Measurements from ENCODE around the gene PAK6. TPM values are rescaled to one million over a fixed set of nuclear protein-coding genes. Genes with fewer than 3 reads are reported as not detected.

The PAK6 gene
- total RNA-seq, 1 donor from 2014 or later = 7.1 TPM

GRCh38 chr15:40292246-40292645 lies 53.4 kb downstream of the PAK6 start:
- TF ChIP-seq, protein P1, sequence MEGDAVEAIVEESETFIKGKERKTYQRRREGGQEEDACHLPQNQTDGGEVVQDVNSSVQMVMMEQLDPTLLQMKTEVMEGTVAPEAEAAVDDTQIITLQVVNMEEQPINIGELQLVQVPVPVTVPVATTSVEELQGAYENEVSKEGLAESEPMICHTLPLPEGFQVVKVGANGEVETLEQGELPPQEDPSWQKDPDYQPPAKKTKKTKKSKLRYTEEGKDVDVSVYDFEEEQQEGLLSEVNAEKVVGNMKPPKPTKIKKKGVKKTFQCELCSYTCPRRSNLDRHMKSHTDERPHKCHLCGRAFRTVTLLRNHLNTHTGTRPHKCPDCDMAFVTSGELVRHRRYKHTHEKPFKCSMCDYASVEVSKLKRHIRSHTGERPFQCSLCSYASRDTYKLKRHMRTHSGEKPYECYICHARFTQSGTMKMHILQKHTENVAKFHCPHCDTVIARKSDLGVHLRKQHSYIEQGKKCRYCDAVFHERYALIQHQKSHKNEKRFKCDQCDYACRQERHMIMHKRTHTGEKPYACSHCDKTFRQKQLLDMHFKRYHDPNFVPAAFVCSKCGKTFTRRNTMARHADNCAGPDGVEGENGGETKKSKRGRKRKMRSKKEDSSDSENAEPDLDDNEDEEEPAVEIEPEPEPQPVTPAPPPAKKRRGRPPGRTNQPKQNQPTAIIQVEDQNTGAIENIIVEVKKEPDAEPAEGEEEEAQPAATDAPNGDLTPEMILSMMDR (conservative IDR thresholded peaks at IDR 0.05; ENCODE audit: low read depth, low read length) = no peak
- no peak overlapping the region for H3K4me3 ChIP-seq (ENCODE audit: low read depth, low read length)
- no peak for DNase-seq (ENCODE audit: low read depth)

DNA sequence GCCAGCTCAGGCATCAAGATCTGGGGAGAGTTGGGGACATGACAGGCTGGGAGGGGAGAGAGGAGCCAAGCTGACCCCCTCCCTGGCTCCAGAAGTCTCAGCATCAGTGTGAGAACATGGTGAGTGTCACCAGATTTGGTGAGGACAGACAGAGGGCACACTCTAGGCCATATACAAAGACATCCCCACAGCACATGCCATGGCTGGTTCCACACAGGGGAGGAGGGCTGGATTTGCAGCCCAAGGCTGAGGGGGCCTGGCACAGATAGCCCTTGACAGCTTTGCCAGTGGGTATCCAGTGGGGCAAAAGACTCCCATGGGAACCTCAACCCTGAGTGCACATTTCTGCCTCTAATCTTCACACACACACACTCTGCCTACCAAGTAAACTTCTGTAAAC lies 54.1 kb downstream of the PAK6 start:
- TF ChIP-seq, protein P1 (conservative IDR thresholded peaks at IDR 0.05; ENCODE audit: low read depth, low read length) = no peak
- no peak overlapping the region for H3K4me3 ChIP-seq (ENCODE audit: low read depth, low read length)
- no peak for DNase-seq (ENCODE audit: low read depth)

DNA sequence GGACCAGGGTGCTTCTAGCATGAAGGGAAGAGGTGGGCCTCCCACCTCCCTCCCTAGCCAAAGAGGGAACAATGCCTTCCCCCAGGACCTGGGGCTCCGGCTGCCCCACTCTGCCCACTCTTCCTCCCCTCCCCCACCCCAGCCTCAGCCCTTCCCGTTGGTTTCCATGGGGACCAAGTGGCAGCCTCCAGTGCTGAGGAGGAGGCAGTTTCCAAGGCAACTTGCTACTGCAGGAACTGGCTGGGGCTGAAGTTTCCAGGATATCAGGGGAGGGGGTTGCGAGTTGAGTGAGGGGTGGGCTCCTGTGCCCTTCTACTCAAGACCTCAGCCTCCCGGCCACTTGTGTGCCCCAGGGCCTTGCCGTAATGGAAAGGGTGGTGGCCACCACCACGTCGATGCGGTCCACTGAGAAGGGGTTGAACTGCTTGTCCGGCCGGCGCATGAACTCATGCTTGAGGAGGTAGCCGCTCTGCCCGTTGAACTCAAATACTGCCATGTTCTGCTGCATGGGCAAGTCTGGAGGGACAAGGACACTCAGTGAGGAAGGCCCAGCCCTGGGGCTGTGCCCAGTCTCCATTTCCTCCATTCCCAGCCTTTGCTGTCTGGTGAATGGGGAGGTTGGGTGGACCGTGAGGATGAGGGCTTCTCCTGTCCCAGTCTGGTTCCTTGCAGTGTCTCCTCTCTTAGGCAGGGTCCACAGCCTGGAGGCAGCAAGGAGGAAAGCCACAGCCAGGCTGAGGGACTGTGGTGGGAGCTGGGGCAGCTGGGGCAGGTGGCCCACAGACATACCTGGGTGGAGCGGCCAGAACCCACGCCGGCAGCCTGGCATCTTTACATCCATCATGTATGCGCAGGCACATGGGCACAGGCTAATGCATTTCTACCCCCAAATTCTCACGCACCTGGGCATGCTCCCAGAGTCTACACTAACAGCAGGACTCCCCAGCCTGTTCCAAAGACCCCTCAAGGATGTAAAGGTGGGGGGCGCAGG lies 55.3 kb downstream of the PAK6 start:
- no peak for DNase-seq (ENCODE audit: low read depth)
- TF ChIP-seq, protein P1 (conservative IDR thresholded peaks at IDR 0.05; ENCODE audit: low read depth, low read length) = no peak
- H3K4me3 ChIP-seq (ENCODE audit: low read depth, low read length) = no peak overlapping the region

DNA sequence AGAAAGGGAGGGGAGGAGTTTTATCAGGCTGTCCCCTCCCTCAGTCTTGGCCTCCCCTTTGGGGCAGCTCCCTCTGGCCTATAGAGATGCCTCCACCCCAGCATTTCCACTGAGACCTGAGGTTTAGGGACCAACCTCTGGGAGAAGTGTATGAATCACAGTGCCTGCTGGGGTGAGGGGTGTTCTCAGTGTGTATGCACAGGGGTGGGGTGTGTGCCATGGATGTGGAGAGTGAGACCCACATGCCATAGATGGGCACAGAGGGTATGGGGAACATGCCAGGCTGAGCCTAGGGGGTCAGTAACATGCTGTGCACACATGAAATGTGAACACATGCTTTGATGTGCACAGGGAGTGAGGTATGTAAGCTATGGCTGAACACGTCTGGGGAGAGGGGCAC lies 56.4 kb downstream of the PAK6 start:
- DNase-seq (ENCODE audit: low read depth) = no peak
- H3K4me3 ChIP-seq (ENCODE audit: low read depth, low read length) = no peak overlapping the region
- TF ChIP-seq, protein P1 (conservative IDR thresholded peaks at IDR 0.05; ENCODE audit: low read depth, low read length) = no peak

DNA sequence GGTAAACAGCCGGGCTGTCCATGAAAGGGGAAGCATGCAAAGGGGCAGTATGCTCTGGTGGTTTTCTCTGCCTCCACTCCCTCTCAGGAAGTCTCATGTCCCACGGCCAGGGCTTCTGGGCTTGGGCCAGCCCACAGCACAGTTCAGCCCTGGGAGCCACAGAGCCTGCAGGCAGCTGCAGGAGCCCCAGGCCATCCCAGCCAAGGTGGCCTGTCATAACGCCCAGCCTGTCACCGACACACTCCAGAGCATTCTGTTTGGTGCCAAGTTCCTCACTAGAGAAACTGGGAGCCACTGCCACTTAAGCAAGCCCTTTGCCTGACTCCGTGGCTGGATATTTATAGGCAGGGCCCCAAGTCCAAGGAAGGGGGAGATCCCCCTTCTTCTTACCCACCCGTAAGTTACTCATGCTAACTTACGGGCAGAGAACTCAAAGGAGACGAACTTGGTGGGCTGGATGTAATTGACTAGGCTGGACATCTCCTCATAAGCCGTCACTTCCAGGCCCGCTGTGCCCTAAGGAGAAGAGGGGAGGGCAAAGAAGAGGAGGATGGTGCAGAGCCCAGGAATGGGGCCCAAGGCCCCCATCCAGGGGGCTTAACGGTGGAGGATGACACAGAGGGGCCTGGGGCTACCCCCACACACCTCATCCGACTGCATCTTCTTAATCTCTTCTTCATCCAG lies 57.2 kb downstream of the PAK6 start:
- TF ChIP-seq, protein P1 (conservative IDR thresholded peaks at IDR 0.05; ENCODE audit: low read depth, low read length) = no peak
- no peak overlapping the region for H3K4me3 ChIP-seq (ENCODE audit: low read depth, low read length)
- no peak for DNase-seq (ENCODE audit: low read depth)

DNA sequence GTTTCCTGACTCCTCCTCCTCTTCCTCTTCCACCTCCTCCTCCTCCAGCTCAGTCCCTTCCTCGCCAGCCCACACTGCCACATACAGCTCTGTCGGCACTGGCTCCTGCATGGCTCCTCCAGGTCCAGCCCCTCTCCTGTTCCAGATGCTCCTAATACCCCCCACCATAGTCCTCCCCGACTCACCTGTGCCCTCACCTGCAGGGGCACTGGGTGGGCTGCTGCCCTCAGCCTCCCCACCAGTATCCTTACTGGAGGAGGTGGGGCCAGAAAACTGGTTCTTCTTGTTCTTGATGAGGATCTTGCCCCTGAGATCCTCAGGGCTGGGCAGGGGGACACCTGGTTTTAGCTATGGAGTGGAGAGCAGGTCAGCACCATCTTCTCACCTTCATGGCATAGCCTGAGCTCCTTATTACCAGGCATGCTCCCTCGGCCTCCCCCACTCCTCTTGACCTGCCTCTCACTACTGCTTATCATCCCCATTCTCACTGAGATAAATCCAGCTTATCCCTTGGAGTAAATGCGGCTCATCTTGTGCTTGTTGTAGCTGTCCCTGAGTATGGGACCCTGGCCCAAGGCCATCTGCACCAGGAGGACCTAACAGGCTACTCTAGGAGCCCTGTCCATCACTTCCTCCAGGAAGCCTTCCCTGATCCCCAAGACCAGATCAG lies 57.8 kb downstream of the PAK6 start:
- H3K4me3 ChIP-seq (ENCODE audit: low read depth, low read length) = no peak overlapping the region
- DNase-seq (ENCODE audit: low read depth) = no peak
- TF ChIP-seq, protein P1 (conservative IDR thresholded peaks at IDR 0.05; ENCODE audit: low read depth, low read length) = no peak
